ENCODE results near the gene GULP1. TPM values are rescaled to one million over a fixed set of nuclear protein-coding genes. Genes with fewer than 3 reads are reported as not detected.

GULP1 gene
- total and polyA plus RNA-seq, 12 donors, result 5.8 to 122 (median 51.5) TPM

- no peaks in the 10 kb centered on the region for H3K36me3 ChIP-seq (replicated peaks in 1 of 2)
- H3K27ac ChIP-seq, result no peak overlapping the region
- no peaks in the 10 kb centered on the region for H3K9me3 ChIP-seq (replicated peaks in 1 of 3)
- WGBS, 4 donors, result 83 to 90% (median 87%) methylated on average over 1 of the region's 1 CpG
- intact Hi-C loops (cut with DNase I), result no loop called here
- no peak for DNase-seq
- H3K27me3 ChIP-seq, result no peaks in the 10 kb centered on the region
- TF ChIP-seq CTCF (IDR thresholded peaks at IDR 0.05) (no peak), POLR2A (IDR thresholded peaks at IDR 0.05) (no peak)
- no peak overlapping the region for H3K4me3 ChIP-seq
- no peaks in the 10 kb centered on the region for H3K4me1 ChIP-seq (replicated peaks in 1 of 2)
Observed at GRCh38 chr2:188596054-188596453, 304.4 kb downstream of the GULP1 start.

GRCh38 chr2:188598551-188598950 is 306.9 kb downstream of the GULP1 start:
- no peaks in the 10 kb centered on the region for H3K27me3 ChIP-seq
- H3K9me3 ChIP-seq (replicated peaks in 1 of 3), result no peaks in the 10 kb centered on the region
- H3K4me1 ChIP-seq (replicated peaks in 1 of 2), result no peaks in the 10 kb centered on the region
- peak in 2 of 7 donors; percentile 30 to 34 for DNase-seq
- intact Hi-C loops (cut with DNase I), result no loop called here
- H3K4me3 ChIP-seq, result no peak overlapping the region
- TF ChIP-seq CTCF (IDR thresholded peaks at IDR 0.05), result no peak
- TF ChIP-seq POLR2A (IDR thresholded peaks at IDR 0.05), result no peak
- 73 to 88% (median 84%) methylated on average over 1 of the region's 1 CpG for WGBS, 4 donors
- H3K27ac ChIP-seq, result no peak overlapping the region
- no peaks in the 10 kb centered on the region for H3K36me3 ChIP-seq (replicated peaks in 1 of 2)

GRCh38 chr2:188599140-188599539 is 307.5 kb downstream of the GULP1 start:
- no peak for DNase-seq
- Histone ChIP-seq H3K4me1 (replicated peaks in 1 of 2) (no peaks in the 10 kb centered on the region), H3K27me3 (no peaks in the 10 kb centered on the region), H3K9me3 (replicated peaks in 1 of 3) (no peaks in the 10 kb centered on the region), H3K4me3 (no peak overlapping the region), H3K36me3 (replicated peaks in 1 of 2) (no peaks in the 10 kb centered on the region), H3K27ac (peak overlapping the region in 1 of 5 donors; percentile 15)
- TF ChIP-seq CTCF (IDR thresholded peaks at IDR 0.05) (no peak), POLR2A (IDR thresholded peaks at IDR 0.05) (no peak)
- 63 to 72% (median 66%) methylated on average over 2 of the region's 2 CpGs for WGBS, 4 donors
- intact Hi-C loops (cut with DNase I), result no loop called here

GRCh38 chr2:188600536-188601210 is 309.0 kb downstream of the GULP1 start:
- intact Hi-C loops (cut with DNase I), result no loop called here
- H3K4me3 ChIP-seq, result no peak overlapping the region
- H3K27me3 ChIP-seq, result no peaks in the 10 kb centered on the region
- WGBS, 4 donors, result 89 to 95% (median 93%) methylated on average over 5 of the region's 5 CpGs
- no peak for DNase-seq
- TF ChIP-seq CTCF (IDR thresholded peaks at IDR 0.05) (no peak), POLR2A (IDR thresholded peaks at IDR 0.05) (no peak)
- no peaks in the 10 kb centered on the region for H3K9me3 ChIP-seq (replicated peaks in 1 of 3)
- H3K27ac ChIP-seq, result no peak overlapping the region
- H3K36me3 ChIP-seq (replicated peaks in 1 of 2), result no peaks in the 10 kb centered on the region
- no peaks in the 10 kb centered on the region for H3K4me1 ChIP-seq (replicated peaks in 1 of 2)

All from adrenal gland (tissue), 12 donors.